Caco-2 (cell line): ENCODE data around the gene LYPD3. TPM values are rescaled to one million over a fixed set of nuclear protein-coding genes. Genes with fewer than 3 reads are reported as not detected.

Experiments used
- BruUV-seq: library from RNA; stranded (reverse); fragments of 400-500 nt; replicated peaks from 2 replicates; lab custom pipeline; 2021; lab: Mats Ljungman, UMichigan
- CTCF ChIA-PET: fragments of 300-600 bp; sonication (Branson Sonifier 250); formaldehyde crosslinking; loops from one replicate; lab custom pipeline; 2022; ENCODE audit warnings: antibody characterized with exemption; lab: Charles Lee
- POLR2A ChIA-PET: fragments of 300-600 bp; sonication (Branson Sonifier 250); formaldehyde crosslinking; loops from one replicate; lab custom pipeline; 2022; ENCODE audit warnings: antibody characterized with exemption; lab: Charles Lee
- DNase-seq, 2 experiments: peaks; one replicate each; pipeline versions ENCODE4 v3.0.0 to v3.0.0-alpha.2; 2020 to 2022
- H3K27me3 ChIP-seq: replicated peaks from 2 replicates; pipeline ENCODE4 v1.6.0; 2011; ENCODE audit warnings: low read length; ENCODE audit not compliant: control insufficient read depth, insufficient read depth
- H3K36me3 ChIP-seq: 2 replicates; pipeline ENCODE4 v1.5.1; 2011; ENCODE audit warnings: low read length; ENCODE audit not compliant: control insufficient read depth, insufficient read depth
- H3K4me1 ChIP-seq: fragments of 250-450 bp; sonication (Bioruptor Pico); 2 replicates; pipeline ENCODE4 v1.5.1; 2020; ENCODE audit warnings: mild to moderate bottlenecking
- H3K4me3 ChIP-seq: 2 replicates; pipeline ENCODE4 v1.5.1; 2011; ENCODE audit warnings: low read depth, mild to moderate bottlenecking, control low read depth, low read length
- H3K9me3 ChIP-seq: fragments of 250-450 bp; sonication (Bioruptor Pico); 2 replicates; pipeline ENCODE4 v1.5.1; 2020; ENCODE audit warnings: mild to moderate bottlenecking, moderate library complexity
- H3K27ac Mint-ChIP-seq: one replicate; pipeline ENCODE4 v1.8.0; 2022; ENCODE audit warnings: mixed read lengths; ENCODE audit not compliant: unreplicated experiment
- H3K27me3 Mint-ChIP-seq: one replicate; pipeline ENCODE4 v1.8.0; 2022; ENCODE audit warnings: mixed read lengths; ENCODE audit not compliant: insufficient read depth, unreplicated experiment
- H3K36me3 Mint-ChIP-seq: one replicate; pipeline ENCODE4 v1.8.0; 2022; ENCODE audit warnings: mild to moderate bottlenecking, mixed read lengths; ENCODE audit not compliant: insufficient read depth, unreplicated experiment
- H3K4me1 Mint-ChIP-seq: one replicate; pipeline ENCODE4 v1.8.0; 2022; ENCODE audit warnings: low read depth, mixed read lengths; ENCODE audit not compliant: unreplicated experiment
- H3K4me3 Mint-ChIP-seq: one replicate; pipeline ENCODE4 v1.8.0; 2022; ENCODE audit warnings: mild to moderate bottlenecking, moderate library complexity, mixed read lengths; ENCODE audit not compliant: unreplicated experiment
- H3K9me3 Mint-ChIP-seq: one replicate; pipeline ENCODE4 v1.8.0; 2022; ENCODE audit warnings: mixed read lengths; ENCODE audit not compliant: unreplicated experiment
- intact Hi-C: fragments of 100-400 bp; cut with micrococcal nuclease; formaldehyde crosslinking; loops from one replicate; pipeline ENCODE4 v1.10.0; 2022; ENCODE audit not compliant: unreplicated experiment
- total RNA-seq: library from RNA; stranded (reverse); gene quantifications from 2 replicates; pipeline ENCODE4 v1.2.3, GENCODE V29; 2022
- TF ChIP-seq, protein P1 (sequence below), 2 experiments: fragments of 200-600 bp in 1 of 2; IDR thresholded peaks; 1 replicate in 1 of 2; 2 replicates in 1 of 2; pipeline versions ENCODE4 v1.5.1 to v1.8.0; 2011 to 2022; ENCODE audit warnings: antibody characterized with exemption in 1 of 2, control low read depth in 1 of 2, inconsistent platforms in 1 of 2, low read depth in 1 of 2, low read length in 1 of 2, mild to moderate bottlenecking in 1 of 2, moderate library complexity in 1 of 2; ENCODE audit not compliant: insufficient read depth in 1 of 2, severe bottlenecking in 1 of 2, unreplicated experiment in 1 of 2

Gene LYPD3
- total RNA-seq, 1 experiment from 2014 or later, result 1.3 TPM

DNA sequence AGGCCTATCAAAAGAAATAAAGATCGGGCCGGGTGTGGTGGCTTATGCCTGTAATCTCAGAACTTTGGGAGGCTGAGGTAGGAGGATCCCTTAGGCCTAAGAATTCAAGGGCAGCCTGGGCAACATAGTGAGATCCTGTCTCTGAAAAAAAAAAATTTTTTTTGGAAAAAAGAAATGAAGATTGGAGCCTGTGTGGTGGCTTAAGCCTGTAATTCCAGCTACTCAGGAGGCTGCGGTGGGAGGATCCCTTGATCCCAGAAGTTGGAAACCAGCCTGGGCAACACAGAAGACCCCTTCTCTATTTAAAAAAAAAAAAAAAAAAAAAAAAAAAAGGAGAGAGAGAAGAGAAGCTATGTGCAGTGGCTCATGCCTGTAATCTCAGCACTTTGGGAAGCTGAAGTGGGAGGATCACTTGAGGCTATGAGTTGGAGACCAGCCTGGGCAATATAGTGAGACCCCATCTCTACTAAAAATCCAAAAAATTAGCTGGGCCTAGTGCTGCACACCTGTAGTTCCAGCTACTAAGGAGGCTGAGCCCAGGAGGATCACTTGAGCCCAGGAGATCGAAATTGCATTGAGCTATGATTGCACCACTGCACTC lies 14.7 kb upstream of the LYPD3 start:
- Histone ChIP-seq H3K4me3 (no peak overlapping the region), H3K9me3 (no peaks in the 10 kb centered on the region), H3K36me3 (no peaks in the 10 kb centered on the region), H3K27me3 (no peaks in the 10 kb centered on the region), H3K4me1 (peaks cover 9% of the 10 kb centered on the region)
- POLR2A ChIA-PET, result interaction anchor here (0.9 kb wide), 1 partner anchor 39 kb away, joined by 4 read pairs; no protein-coding TSS in a partner anchor
- intact Hi-C loops, result no loop called here
- Mint-ChIP-seq H3K4me3 (no peak overlapping the region), H3K4me1 (peaks cover 6% of the 10 kb centered on the region), H3K27ac (no peak overlapping the region), H3K36me3 (peaks cover 16% of the 10 kb centered on the region), H3K27me3 (no peaks in the 10 kb centered on the region), H3K9me3 (no peaks in the 10 kb centered on the region)
- TF ChIP-seq, protein P1, sequence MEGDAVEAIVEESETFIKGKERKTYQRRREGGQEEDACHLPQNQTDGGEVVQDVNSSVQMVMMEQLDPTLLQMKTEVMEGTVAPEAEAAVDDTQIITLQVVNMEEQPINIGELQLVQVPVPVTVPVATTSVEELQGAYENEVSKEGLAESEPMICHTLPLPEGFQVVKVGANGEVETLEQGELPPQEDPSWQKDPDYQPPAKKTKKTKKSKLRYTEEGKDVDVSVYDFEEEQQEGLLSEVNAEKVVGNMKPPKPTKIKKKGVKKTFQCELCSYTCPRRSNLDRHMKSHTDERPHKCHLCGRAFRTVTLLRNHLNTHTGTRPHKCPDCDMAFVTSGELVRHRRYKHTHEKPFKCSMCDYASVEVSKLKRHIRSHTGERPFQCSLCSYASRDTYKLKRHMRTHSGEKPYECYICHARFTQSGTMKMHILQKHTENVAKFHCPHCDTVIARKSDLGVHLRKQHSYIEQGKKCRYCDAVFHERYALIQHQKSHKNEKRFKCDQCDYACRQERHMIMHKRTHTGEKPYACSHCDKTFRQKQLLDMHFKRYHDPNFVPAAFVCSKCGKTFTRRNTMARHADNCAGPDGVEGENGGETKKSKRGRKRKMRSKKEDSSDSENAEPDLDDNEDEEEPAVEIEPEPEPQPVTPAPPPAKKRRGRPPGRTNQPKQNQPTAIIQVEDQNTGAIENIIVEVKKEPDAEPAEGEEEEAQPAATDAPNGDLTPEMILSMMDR (IDR thresholded peaks at IDR 0.05; ENCODE audit: insufficient read depth in 1 of 2, low read depth in 1 of 2, low read length in 1 of 2, severe bottlenecking in 1 of 2, unreplicated experiment in 1 of 2), result no peak
- DNase-seq, result no peak
- CTCF ChIA-PET, result interaction anchor here (1.6 kb wide), 1 partner anchor 39 kb away, joined by 4 read pairs; no protein-coding TSS in a partner anchor
- no TSS peak for BruUV-seq

DNA sequence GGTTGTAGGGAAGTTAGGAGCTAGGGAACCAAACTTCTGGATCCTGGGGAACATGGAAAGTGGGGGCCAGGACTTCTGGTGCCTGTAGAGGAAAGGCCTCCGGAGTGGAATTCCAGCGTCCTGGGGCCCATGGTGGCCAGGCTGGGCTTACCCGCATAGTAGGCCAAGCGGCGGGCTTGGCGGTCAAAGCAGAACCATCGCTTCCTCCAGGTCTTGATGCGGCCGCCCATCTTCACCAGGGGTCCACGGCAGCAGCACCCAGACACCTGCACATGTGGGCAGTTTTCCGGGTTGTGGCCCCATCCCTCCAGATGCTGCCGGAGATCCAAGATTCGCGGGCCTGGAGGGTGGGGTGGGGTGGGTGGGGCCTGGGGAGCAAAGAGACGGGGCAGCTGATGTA lies 13.8 kb upstream of the LYPD3 start:
- H3K27me3 ChIP-seq, result no peaks in the 10 kb centered on the region
- no peak overlapping the region for H3K4me3 ChIP-seq
- H3K36me3 Mint-ChIP-seq, result peaks cover 18% of the 10 kb centered on the region
- no peak for DNase-seq
- ChIA-PET POLR2A (no interaction called here), CTCF (no interaction called here)
- intact Hi-C loops, result no loop called here
- no peaks in the 10 kb centered on the region for H3K36me3 ChIP-seq
- H3K27ac Mint-ChIP-seq, result no peak overlapping the region
- no peaks in the 10 kb centered on the region for H3K27me3 Mint-ChIP-seq
- TF ChIP-seq, protein P1 (IDR thresholded peaks at IDR 0.05; ENCODE audit: insufficient read depth in 1 of 2, low read depth in 1 of 2, low read length in 1 of 2, severe bottlenecking in 1 of 2, unreplicated experiment in 1 of 2), result no peak
- peaks cover 14% of the 10 kb centered on the region for H3K4me1 ChIP-seq
- BruUV-seq, result no TSS peak
- H3K4me1 Mint-ChIP-seq, result peaks cover 6% of the 10 kb centered on the region
- no peaks in the 10 kb centered on the region for H3K9me3 ChIP-seq
- H3K4me3 Mint-ChIP-seq, result no peak overlapping the region
- H3K9me3 Mint-ChIP-seq, result no peaks in the 10 kb centered on the region

DNA sequence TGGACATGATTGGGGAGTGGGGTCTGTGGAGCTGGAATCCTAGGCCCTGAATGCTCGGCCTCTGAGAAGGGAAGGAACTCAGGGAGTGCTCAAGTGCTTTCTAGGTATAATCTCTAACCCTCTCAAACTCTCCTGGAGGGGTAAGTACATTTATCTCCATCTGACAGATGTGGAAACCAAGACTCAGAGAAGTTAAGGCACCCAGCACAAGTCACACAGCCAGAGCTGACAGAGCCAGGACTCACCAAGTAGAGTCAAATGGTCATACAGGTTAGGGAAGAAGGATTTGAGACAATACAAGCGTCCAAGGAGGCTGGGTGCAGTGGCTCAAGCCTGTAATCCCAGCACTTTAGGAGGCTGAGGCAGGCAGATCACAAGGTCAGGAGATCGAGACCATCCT lies 12.9 kb upstream of the LYPD3 start:
- Histone ChIP-seq H3K27me3 (no peaks in the 10 kb centered on the region), H3K36me3 (no peaks in the 10 kb centered on the region), H3K4me3 (no peak overlapping the region), H3K9me3 (no peaks in the 10 kb centered on the region), H3K4me1 (peaks cover 14% of the 10 kb centered on the region)
- H3K4me3 Mint-ChIP-seq, result no peak overlapping the region
- peak overlapping the region; percentile 11 for H3K27ac Mint-ChIP-seq
- no peak for DNase-seq
- H3K36me3 Mint-ChIP-seq, result peaks cover 22% of the 10 kb centered on the region
- H3K9me3 Mint-ChIP-seq, result no peaks in the 10 kb centered on the region
- BruUV-seq, result no TSS peak
- intact Hi-C loops, result no loop called here
- ChIA-PET POLR2A (no interaction called here), CTCF (no interaction called here)
- peaks cover 6% of the 10 kb centered on the region for H3K4me1 Mint-ChIP-seq
- TF ChIP-seq, protein P1 (IDR thresholded peaks at IDR 0.05; ENCODE audit: insufficient read depth in 1 of 2, low read depth in 1 of 2, low read length in 1 of 2, severe bottlenecking in 1 of 2, unreplicated experiment in 1 of 2), result no peak
- H3K27me3 Mint-ChIP-seq, result no peaks in the 10 kb centered on the region
